ENCODE results near the gene RPL22L1. TPM values are rescaled to one million over a fixed set of nuclear protein-coding genes. Genes with fewer than 3 reads are reported as not detected.

RPL22L1 gene
- polyA plus RNA-seq, 1 donor from 2014 or later: 86.6 TPM

GRCh38 chr3:170844377-170844776 is 25.6 kb downstream of the RPL22L1 start:
- H3K9me2 ChIP-seq (ENCODE audit: insufficient read depth, low read length): no peaks in the 10 kb centered on the region
- no peak overlapping the region for H3K4me3 ChIP-seq (ENCODE audit: low read length)
- H3K4me2 ChIP-seq (ENCODE audit: low read length): no peak overlapping the region
- H3K27me3 ChIP-seq (ENCODE audit: insufficient read depth, low read depth, low read length): no peaks in the 10 kb centered on the region
- H2AFZ ChIP-seq (ENCODE audit: low read depth, low read length): no peak overlapping the region
- H3K79me2 ChIP-seq (replicated peaks; ENCODE audit: insufficient read depth, low read length): no peaks in the 10 kb centered on the region
- TF ChIP-seq RAD21 (conservative IDR thresholded peaks at IDR 0.05): no peak
- no peak for TF ChIP-seq POLR2AphosphoS5 (IDR thresholded peaks at IDR 0.05)
- no peak for TF ChIP-seq CTCF (IDR thresholded peaks at IDR 0.05; ENCODE audit: poor library complexity, severe bottlenecking)
- no peak for TF ChIP-seq REST (IDR thresholded peaks at IDR 0.05; ENCODE audit: borderline replicate concordance)
- no peak for TF ChIP-seq EP300 (conservative IDR thresholded peaks at IDR 0.05; ENCODE audit: poor library complexity, severe bottlenecking)
- no peaks in the 10 kb centered on the region for H3K9me3 ChIP-seq (ENCODE audit: low read length)
- no peak overlapping the region for H3K9ac ChIP-seq (ENCODE audit: low read length)
- H3F3A ChIP-seq (ENCODE audit: insufficient read depth, low read length, poor library complexity, severe bottlenecking): no peaks in the 10 kb centered on the region
- no peaks in the 10 kb centered on the region for H4K20me1 ChIP-seq (ENCODE audit: insufficient read depth)
- no peak overlapping the region for H3K27ac ChIP-seq (ENCODE audit: low read length)
- H3K36me3 ChIP-seq (ENCODE audit: insufficient read depth, low read length): no peaks in the 10 kb centered on the region

- H3K9me3 ChIP-seq (ENCODE audit: low read length): no peaks in the 10 kb centered on the region
- H2AFZ ChIP-seq (ENCODE audit: low read depth, low read length): no peak overlapping the region
- no peak overlapping the region for H3K9ac ChIP-seq (ENCODE audit: low read length)
- H3F3A ChIP-seq (ENCODE audit: insufficient read depth, low read length, poor library complexity, severe bottlenecking): no peaks in the 10 kb centered on the region
- H3K36me3 ChIP-seq (ENCODE audit: insufficient read depth, low read length): no peaks in the 10 kb centered on the region
- no peaks in the 10 kb centered on the region for H3K27me3 ChIP-seq (ENCODE audit: insufficient read depth, low read depth, low read length)
- H3K9me2 ChIP-seq (ENCODE audit: insufficient read depth, low read length): no peaks in the 10 kb centered on the region
- peak; percentile 70 for TF ChIP-seq EP300 (conservative IDR thresholded peaks at IDR 0.05; ENCODE audit: poor library complexity, severe bottlenecking)
- peak; percentile 41 for TF ChIP-seq POLR2AphosphoS5 (IDR thresholded peaks at IDR 0.05)
- TF ChIP-seq TAF1 (IDR thresholded peaks at IDR 0.05; ENCODE audit: low read depth): no peak
- H3K79me2 ChIP-seq (replicated peaks; ENCODE audit: insufficient read depth, low read length): no peaks in the 10 kb centered on the region
- no peaks in the 10 kb centered on the region for H4K20me1 ChIP-seq (ENCODE audit: insufficient read depth)
- H3K27ac ChIP-seq (ENCODE audit: low read length): peak overlapping the region; percentile 51
- H3K4me3 ChIP-seq (ENCODE audit: low read length): peak overlapping the region; percentile 19
- peak overlapping the region; percentile 19 for H3K4me2 ChIP-seq (ENCODE audit: low read length)
Measured at GRCh38 chr3:170840291-170840859, 29.6 kb downstream of the RPL22L1 start.

- Histone ChIP-seq H3K4me2 (ENCODE audit: low read length) (no peak overlapping the region), H3K9me2 (ENCODE audit: insufficient read depth, low read length) (no peaks in the 10 kb centered on the region)
Measured at GRCh38 chr3:170839518-170840100, 30.4 kb downstream of the RPL22L1 start.

More at GRCh38 chr3:170839518-170840100, 30.4 kb downstream of the RPL22L1 start:
- TF ChIP-seq EZH2 (IDR thresholded peaks at IDR 0.05; ENCODE audit: borderline replicate concordance, insufficient read depth, low read length, poor library complexity, severe bottlenecking) (no peak), TAF1 (IDR thresholded peaks at IDR 0.05; ENCODE audit: low read depth) (no peak), MXI1 (conservative IDR thresholded peaks at IDR 0.05; ENCODE audit: poor library complexity, severe bottlenecking) (no peak), CTCF (IDR thresholded peaks at IDR 0.05; ENCODE audit: poor library complexity, severe bottlenecking) (no peak), EP300 (conservative IDR thresholded peaks at IDR 0.05; ENCODE audit: poor library complexity, severe bottlenecking) (no peak), SMC3 (conservative IDR thresholded peaks at IDR 0.05; ENCODE audit: poor library complexity) (no peak), POLR2AphosphoS5 (IDR thresholded peaks at IDR 0.05) (no peak), RAD21 (conservative IDR thresholded peaks at IDR 0.05) (no peak), REST (IDR thresholded peaks at IDR 0.05; ENCODE audit: borderline replicate concordance) (no peak)
- Histone ChIP-seq H3K36me3 (ENCODE audit: insufficient read depth, low read length) (no peaks in the 10 kb centered on the region), H2AFZ (ENCODE audit: low read depth, low read length) (no peak overlapping the region), H4K20me1 (ENCODE audit: insufficient read depth) (no peaks in the 10 kb centered on the region), H3K27ac (ENCODE audit: low read length) (no peak overlapping the region), H3F3A (ENCODE audit: insufficient read depth, low read length, poor library complexity, severe bottlenecking) (no peaks in the 10 kb centered on the region), H3K9ac (ENCODE audit: low read length) (no peak overlapping the region), H3K9me3 (ENCODE audit: low read length) (no peaks in the 10 kb centered on the region), H3K79me2 (replicated peaks; ENCODE audit: insufficient read depth, low read length) (no peaks in the 10 kb centered on the region), H3K4me3 (ENCODE audit: low read length) (no peak overlapping the region), H3K27me3 (ENCODE audit: insufficient read depth, low read depth, low read length) (no peaks in the 10 kb centered on the region)

All from neural cell (in vitro differentiated cells).